Measurements from ENCODE around the gene ADTRP. TPM values are rescaled to one million over a fixed set of nuclear protein-coding genes. Genes with fewer than 3 reads are reported as not detected.
"Not testable (repeated sequence)": the region's sequence is repeated elsewhere in the genome, so short reads cannot be mapped to it uniquely, and the experiment has no call there.

The ADTRP gene
- total RNA-seq, 1 donor from 2014 or later, result 2.5 TPM

GRCh38 chr6:11692451-11693376 is 85.9 kb downstream of the ADTRP start:
- DNase-seq, result no peak

DNA sequence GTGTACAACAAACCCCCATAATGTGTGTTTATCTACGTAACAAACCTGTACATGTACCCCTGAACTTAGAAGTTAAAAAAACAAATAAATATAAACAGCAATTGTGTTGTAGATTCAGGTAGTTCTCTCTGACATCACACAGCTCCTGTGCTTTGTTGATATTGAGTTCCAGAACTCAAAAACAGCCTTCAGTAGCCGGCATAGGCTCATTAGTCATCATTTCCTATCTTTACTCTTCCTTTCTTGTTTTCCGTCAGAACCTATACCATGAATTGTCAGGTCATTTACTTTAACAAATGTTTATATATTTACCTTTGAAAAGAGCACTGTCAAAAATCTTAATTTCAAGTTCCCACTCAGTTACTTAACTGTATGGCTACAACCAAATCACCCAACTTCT is 88.8 kb downstream of the ADTRP start:
- DNase-seq, result no peak

DNA sequence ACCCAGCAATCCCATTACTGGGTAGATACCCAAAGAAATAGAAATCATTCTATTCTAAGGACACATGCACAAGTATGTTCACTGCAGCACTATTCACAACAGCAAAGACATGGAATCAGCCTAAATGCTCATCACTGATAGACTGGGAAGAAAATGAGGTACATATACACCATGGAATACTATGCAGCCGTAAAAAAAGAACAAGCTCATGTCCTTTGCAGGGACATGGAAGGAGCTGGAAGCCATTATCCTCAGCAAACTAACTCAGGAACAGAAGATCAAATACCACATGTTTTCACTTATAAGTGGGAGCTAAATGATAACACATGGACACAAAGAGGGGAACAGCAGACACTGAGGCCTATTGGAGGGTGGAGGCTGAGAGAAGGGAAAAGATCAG is 89.2 kb downstream of the ADTRP start:
- not testable (repeated sequence) for DNase-seq

- no peak for DNase-seq
Measured at GRCh38 chr6:11688425-11688709, 90.2 kb downstream of the ADTRP start.

DNA sequence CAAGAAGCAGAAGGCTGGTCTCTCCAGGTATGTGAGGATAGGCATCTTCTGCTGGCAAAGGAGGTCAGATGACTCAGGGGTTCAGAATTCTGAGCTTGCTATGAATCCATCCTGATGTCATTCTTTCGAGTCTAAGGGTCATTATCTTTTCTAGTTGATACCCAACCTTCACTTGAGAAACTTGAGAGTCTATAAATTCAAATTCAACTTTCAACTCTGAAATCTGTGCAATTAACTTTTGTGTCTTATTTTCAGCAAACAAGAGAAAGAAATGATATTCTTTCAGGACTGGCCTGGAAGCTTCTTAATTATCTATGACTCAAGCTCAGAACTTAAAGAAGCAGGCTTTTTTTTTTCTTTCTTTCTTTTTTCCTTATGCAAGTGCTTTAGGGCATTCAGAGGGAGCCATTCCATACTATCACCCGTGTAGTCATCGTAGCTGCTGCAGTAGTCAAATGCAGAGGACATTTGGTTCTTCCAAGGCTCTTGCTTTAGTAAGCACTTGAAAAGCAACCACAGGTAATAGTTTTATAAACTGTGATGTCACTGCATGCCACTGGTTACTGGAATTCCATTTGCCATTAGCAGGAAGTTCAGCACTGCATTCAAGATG is 93.0 kb downstream of the ADTRP start:
- no peak for DNase-seq

- no peak for DNase-seq
Measured at GRCh38 chr6:11684901-11685480, 93.6 kb downstream of the ADTRP start.

- no peak for DNase-seq
Measured at GRCh38 chr6:11683871-11684270, 94.7 kb downstream of the ADTRP start.

DNA sequence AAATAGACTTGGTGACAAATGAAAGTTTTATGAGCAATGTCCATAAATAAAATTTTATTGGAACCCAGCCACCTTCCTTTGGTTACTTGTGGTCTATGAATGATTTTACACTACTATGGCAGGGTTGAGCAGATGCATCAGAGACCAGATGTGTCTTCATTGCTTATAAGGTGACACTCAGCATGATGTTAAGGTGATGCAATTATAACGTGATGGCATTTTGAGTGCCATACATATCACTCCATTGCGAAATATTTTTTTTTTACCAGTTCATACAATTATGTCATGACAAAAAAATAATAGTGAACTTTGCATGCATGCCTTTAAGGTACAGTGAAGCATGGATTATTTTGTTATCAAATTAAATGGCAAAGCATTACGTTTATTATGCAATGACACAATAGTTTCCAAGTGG is 96.0 kb downstream of the ADTRP start:
- no peak for DNase-seq

GRCh38 chr6:11681770-11682169 is 96.8 kb downstream of the ADTRP start:
- DNase-seq, result no peak

GRCh38 chr6:11681357-11681756 is 97.2 kb downstream of the ADTRP start:
- DNase-seq, result no peak

- not testable (repeated sequence) for DNase-seq
Measured at GRCh38 chr6:11680479-11680878, 98.1 kb downstream of the ADTRP start.

DNA sequence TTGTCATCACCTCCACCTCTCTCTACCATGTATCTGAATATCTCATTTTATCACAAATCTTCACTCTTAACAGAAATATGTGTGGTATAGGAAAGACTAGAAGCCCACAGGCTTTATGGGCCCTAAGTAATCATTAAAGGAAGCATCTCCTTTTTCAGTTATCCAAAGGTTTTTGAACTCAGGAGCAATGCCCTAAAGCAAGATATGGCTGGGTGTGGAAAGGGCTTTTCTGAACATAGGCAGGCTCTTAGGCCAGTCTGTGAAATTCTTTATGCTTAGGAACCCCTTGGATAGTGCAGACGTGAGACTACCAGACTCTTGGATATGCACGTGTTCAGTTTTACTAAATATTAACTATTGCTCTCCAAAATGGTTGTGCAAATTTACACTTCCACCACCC is 99.5 kb downstream of the ADTRP start:
- DNase-seq, result no peak

- no peak for DNase-seq
Measured at GRCh38 chr6:11675601-11676000, 103.0 kb downstream of the ADTRP start.

GRCh38 chr6:11672669-11673068 is 105.9 kb downstream of the ADTRP start:
- no peak for DNase-seq

GRCh38 chr6:11672256-11672655 is 106.3 kb downstream of the ADTRP start:
- no peak for DNase-seq

DNA sequence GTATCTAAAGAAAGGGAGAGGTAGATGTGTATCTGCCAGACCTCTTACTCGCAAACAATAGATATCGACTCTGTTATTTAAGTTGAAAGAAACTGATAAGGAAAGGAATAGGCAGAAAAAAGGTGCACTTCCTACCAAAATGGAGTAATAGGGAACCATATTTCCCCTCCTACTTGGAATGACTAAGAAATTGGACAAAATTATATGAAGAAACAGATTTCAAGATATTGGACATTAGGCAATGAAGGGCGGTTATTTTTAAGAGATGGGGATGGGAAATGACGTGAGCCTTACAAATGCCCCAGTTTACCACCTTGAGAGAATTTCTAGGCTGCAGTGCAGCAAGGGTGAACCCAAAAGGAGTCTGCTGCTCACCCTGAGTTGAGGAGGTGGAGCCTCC is 108.9 kb downstream of the ADTRP start:
- no peak for DNase-seq

DNA sequence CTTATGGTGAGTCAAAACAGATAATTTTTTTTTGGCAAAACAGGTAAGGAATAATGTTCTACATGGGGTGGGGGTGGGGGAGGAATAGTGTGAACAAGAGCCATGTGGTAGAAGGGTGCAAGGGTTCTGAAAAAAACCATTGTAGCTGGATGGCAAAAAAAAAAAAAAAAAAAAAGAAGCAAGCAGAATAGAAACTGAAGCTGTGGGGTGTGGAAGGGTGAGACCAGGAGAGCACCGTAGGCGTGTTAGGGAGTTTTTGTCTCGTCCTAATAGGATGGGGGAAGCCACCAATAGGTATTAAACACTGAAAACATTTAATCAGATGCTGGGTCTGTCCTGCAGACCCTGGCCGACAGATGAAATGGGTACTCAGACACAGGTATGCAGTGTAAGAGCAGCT is 110.1 kb downstream of the ADTRP start:
- DNase-seq, result no peak

GRCh38 chr6:11667876-11668275 is 110.7 kb downstream of the ADTRP start:
- DNase-seq, result no peak

DNA sequence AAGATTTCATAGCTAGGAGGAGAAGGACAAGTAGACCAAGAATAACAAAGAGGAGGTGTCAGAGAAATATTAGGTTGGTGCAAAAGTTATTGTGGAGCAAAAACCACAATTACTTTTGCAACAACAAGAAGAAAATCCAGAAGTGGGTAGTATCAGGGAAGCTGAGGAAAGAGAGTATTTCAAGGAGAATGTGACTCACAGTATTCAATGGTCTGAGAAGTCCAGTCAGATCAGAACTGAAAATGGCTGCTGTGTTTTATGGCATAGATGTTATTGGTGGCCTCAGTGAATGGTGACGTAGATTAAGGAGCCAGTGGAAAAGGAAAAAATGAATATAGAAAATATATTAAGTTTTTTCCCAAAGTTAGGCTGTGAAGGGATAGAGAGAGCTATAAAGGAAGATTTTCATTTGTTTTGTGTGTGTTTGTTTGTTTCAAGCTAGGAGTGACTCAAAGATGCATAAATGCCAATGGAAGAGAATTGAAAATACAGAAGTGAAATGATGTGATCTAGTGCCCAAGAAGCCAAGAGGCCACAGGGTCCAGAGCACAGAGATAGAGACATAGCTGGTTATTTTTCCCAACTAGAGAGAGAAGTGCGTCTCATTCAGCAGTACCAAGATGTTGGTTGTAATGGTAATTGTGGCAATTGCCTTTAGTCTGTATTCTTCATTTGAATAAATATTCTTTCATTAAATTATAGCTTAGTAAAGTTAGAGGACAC is 112.8 kb downstream of the ADTRP start:
- DNase-seq, result no peak

Measured in occipital lobe (tissue), 2 donors.